Ishikawa (cell line): Measurements from ENCODE around the gene TSTD2.

ENCODE experiments used
- CREB1 ChIP-seq: IDR thresholded peaks from 2 replicates; pipeline ENCODE4 v1.6.1; 2012; ENCODE audit warnings: low read depth
- EGR1 ChIP-seq: IDR thresholded peaks from 2 replicates; pipeline ENCODE4 v1.6.1; 2012
- TCF12 ChIP-seq: IDR thresholded peaks from 2 replicates; pipeline ENCODE4 v1.6.1; 2012; ENCODE audit warnings: low read depth
- TEAD4 ChIP-seq: IDR thresholded peaks from 2 replicates; pipeline ENCODE4 v1.6.1; 2012
- TF ChIP-seq, protein P1 (sequence below): IDR thresholded peaks from 2 replicates; pipeline ENCODE4 v1.6.1; 2012; ENCODE audit warnings: low read depth, mild to moderate bottlenecking

GRCh38 chr9:97632248-97632984 lies 752 bp downstream of the TSTD2 start:
- TF ChIP-seq CREB1 (no peak; the same call in 1 of the 2 replicates), TEAD4 (no peak), EGR1 (no peak), TCF12 (no peak)
- TF ChIP-seq, protein P1, sequence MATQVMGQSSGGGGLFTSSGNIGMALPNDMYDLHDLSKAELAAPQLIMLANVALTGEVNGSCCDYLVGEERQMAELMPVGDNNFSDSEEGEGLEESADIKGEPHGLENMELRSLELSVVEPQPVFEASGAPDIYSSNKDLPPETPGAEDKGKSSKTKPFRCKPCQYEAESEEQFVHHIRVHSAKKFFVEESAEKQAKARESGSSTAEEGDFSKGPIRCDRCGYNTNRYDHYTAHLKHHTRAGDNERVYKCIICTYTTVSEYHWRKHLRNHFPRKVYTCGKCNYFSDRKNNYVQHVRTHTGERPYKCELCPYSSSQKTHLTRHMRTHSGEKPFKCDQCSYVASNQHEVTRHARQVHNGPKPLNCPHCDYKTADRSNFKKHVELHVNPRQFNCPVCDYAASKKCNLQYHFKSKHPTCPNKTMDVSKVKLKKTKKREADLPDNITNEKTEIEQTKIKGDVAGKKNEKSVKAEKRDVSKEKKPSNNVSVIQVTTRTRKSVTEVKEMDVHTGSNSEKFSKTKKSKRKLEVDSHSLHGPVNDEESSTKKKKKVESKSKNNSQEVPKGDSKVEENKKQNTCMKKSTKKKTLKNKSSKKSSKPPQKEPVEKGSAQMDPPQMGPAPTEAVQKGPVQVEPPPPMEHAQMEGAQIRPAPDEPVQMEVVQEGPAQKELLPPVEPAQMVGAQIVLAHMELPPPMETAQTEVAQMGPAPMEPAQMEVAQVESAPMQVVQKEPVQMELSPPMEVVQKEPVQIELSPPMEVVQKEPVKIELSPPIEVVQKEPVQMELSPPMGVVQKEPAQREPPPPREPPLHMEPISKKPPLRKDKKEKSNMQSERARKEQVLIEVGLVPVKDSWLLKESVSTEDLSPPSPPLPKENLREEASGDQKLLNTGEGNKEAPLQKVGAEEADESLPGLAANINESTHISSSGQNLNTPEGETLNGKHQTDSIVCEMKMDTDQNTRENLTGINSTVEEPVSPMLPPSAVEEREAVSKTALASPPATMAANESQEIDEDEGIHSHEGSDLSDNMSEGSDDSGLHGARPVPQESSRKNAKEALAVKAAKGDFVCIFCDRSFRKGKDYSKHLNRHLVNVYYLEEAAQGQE, result no peak
